Measurements from ENCODE around the gene CIC.

Gene CIC

GRCh38 chr19:42290136-42290522 is 21.1 kb downstream of the CIC start:
- DNase-seq, result no peak

GRCh38 chr19:42290523-42291434 is 21.7 kb downstream of the CIC start:
- DNase-seq, result peak in 1 of 2 experiments; percentile 62

GRCh38 chr19:42291435-42291810 is 22.4 kb downstream of the CIC start:
- DNase-seq, result no peak

- DNase-seq, result no peak
These were observed 23.2 kb downstream of the CIC start for GRCh38 chr19:42292042-42292960.

GRCh38 chr19:42292963-42293362 is 23.9 kb downstream of the CIC start:
- DNase-seq, result no peak

GRCh38 chr19:42293540-42293939 is 24.5 kb downstream of the CIC start:
- DNase-seq, result no peak

- DNase-seq, result no peak
These were observed 24.9 kb downstream of the CIC start for GRCh38 chr19:42293948-42294347.

GRCh38 chr19:42294471-42295137 is 25.6 kb downstream of the CIC start:
- no peak for DNase-seq

- no peak for DNase-seq
These were observed 26.3 kb downstream of the CIC start for GRCh38 chr19:42295342-42295741.

- DNase-seq, result peak in 1 of 2 experiments; percentile 73
These were observed 26.9 kb downstream of the CIC start for GRCh38 chr19:42295831-42296525.

GRCh38 chr19:42297039-42297438 is 28.0 kb downstream of the CIC start:
- no peak for DNase-seq

GRCh38 chr19:42301646-42302203 is 32.7 kb downstream of the CIC start, which contains the start of gene PRR19:
TSS of gene PRR19 (plus strand) at chr19:42302132. CDS start at chr19:42309585, 7,453 bp downstream.
- peak in 1 of 2 experiments; percentile 46 for DNase-seq

- no peak for DNase-seq
These were observed 34.0 kb downstream of the CIC start for GRCh38 chr19:42303101-42303464.

GRCh38 chr19:42303876-42304275 is 34.8 kb downstream of the CIC start:
- DNase-seq, result no peak

- no peak for DNase-seq
These were observed 37.6 kb downstream of the CIC start for GRCh38 chr19:42306646-42307045.

- no peak for DNase-seq
These were observed 40.6 kb downstream of the CIC start for GRCh38 chr19:42309686-42310085.

GRCh38 chr19:42311657-42312056 is 42.6 kb downstream of the CIC start:
- peak in 1 of 2 experiments; percentile 44 for DNase-seq

GRCh38 chr19:42312370-42312769 is 43.3 kb downstream of the CIC start:
- DNase-seq, result no peak

- peak; percentile 24 to 65 for DNase-seq
These were observed 44.2 kb downstream of the CIC start, which contains the start of gene TMEM145 for GRCh38 chr19:42313096-42313839. TSS of gene TMEM145 (plus strand) at chr19:42313309. CDS start at chr19:42313377, 68 bp downstream.

GRCh38 chr19:42313840-42314755 is 45.0 kb downstream of the CIC start:
- no peak for DNase-seq
